GM23248 (cell line): ENCODE data around the gene WDR27. TPM values are rescaled to one million over a fixed set of nuclear protein-coding genes. Genes with fewer than 3 reads are reported as not detected.

ENCODE experiments used
- DNase-seq: peaks from one replicate; pipeline ENCODE4 v3.0.0-alpha.2; 2015
- H2AFZ ChIP-seq: fragments of 200-600 bp; sonication (generic); 2 replicates; pipeline ENCODE4 v1.6.1; 2016; ENCODE audit warnings: antibody characterized with exemption
- H3F3A ChIP-seq: fragments of 200-600 bp; sonication (generic); 2 replicates; pipeline ENCODE4 v1.6.1; 2016; ENCODE audit warnings: mild to moderate bottlenecking, antibody characterized with exemption, mixed run types; ENCODE audit not compliant: insufficient read depth
- H3K27ac ChIP-seq: fragments of 200-600 bp; sonication (generic); 2 replicates; pipeline ENCODE4 v1.5.1; 2016; ENCODE audit warnings: mild to moderate bottlenecking
- H3K27me3 ChIP-seq: fragments of 200-600 bp; sonication (generic); replicated peaks from 2 replicates; pipeline ENCODE4 v1.6.1; 2016; ENCODE audit warnings: mild to moderate bottlenecking; ENCODE audit not compliant: insufficient read depth
- H3K36me3 ChIP-seq: fragments of 200-600 bp; sonication (generic); 2 replicates; pipeline ENCODE4 v1.6.1; 2016; ENCODE audit warnings: low read depth, mild to moderate bottlenecking
- H3K4me1 ChIP-seq: fragments of 200-600 bp; sonication (generic); 2 replicates; pipeline ENCODE4 v1.6.1; 2016; ENCODE audit warnings: mild to moderate bottlenecking; ENCODE audit not compliant: insufficient read depth
- H3K4me2 ChIP-seq: fragments of 200-600 bp; sonication (generic); one replicate; pipeline ENCODE4 v1.6.1; 2016; ENCODE audit warnings: mild to moderate bottlenecking; ENCODE audit not compliant: unreplicated experiment
- H3K4me3 ChIP-seq: fragments of 200-600 bp; sonication (generic); 2 replicates; pipeline ENCODE4 v1.5.1; 2016; ENCODE audit warnings: mild to moderate bottlenecking
- H3K79me2 ChIP-seq: fragments of 200-600 bp; sonication (generic); 2 replicates; pipeline ENCODE4 v1.6.1; 2016; ENCODE audit warnings: mild to moderate bottlenecking; ENCODE audit not compliant: insufficient read depth
- H3K9ac ChIP-seq: fragments of 200-600 bp; sonication (generic); 2 replicates; pipeline ENCODE4 v1.6.1; 2016; ENCODE audit warnings: mild to moderate bottlenecking
- H3K9me2 ChIP-seq: fragments of 200-600 bp; sonication (generic); 2 replicates; pipeline ENCODE4 v1.6.1; 2016; ENCODE audit warnings: mixed run types, mild to moderate bottlenecking, moderate library complexity; ENCODE audit not compliant: insufficient read depth
- H3K9me3 ChIP-seq: fragments of 200-600 bp; sonication (generic); one replicate; pipeline ENCODE4 v1.6.1; 2017; ENCODE audit warnings: low read depth
- H4K20me1 ChIP-seq: fragments of 200-600 bp; sonication (generic); 2 replicates; pipeline ENCODE4 v1.6.0; 2016; ENCODE audit not compliant: insufficient read depth
- EZH2 ChIP-seq: fragments of 200-600 bp; sonication (generic); IDR thresholded peaks from 2 replicates; pipeline ENCODE4 v1.6.1; 2018; ENCODE audit warnings: antibody characterized with exemption, mild to moderate bottlenecking; ENCODE audit not compliant: insufficient read depth, poor library complexity, severe bottlenecking
- EZH2phosphoT487 ChIP-seq: fragments of 200-600 bp; sonication (generic); IDR thresholded peaks from 2 replicates; pipeline ENCODE4 v1.6.1; 2018; ENCODE audit warnings: antibody characterized with exemption, moderate library complexity, mild to moderate bottlenecking, low read depth; ENCODE audit not compliant: insufficient read depth
- WGBS, 2 experiments: methylation state at CpG; one replicate each; pipeline ENCODE4 v1.1.6; 2015 to 2017; ENCODE audit warnings: low lambda C conversion rate in 2 of 2, low coverage in 1 of 2; ENCODE audit errors: missing lambda C conversion rate in 2 of 2; 5-methylcytosine and 5-hydroxymethylcytosine counted together
- in situ Hi-C: fragments of 300-500 bp; cut with MboI; formaldehyde crosslinking; loops from 2 replicates; pipeline ENCODE4 v1.15.0; 2020
- polyA plus RNA-seq: library from polyadenylated mRNA; unstranded; fragments of >200 nt; fragmentation: Nextera tagmentation; extraction: Ambion mirVana; gene quantifications from 2 replicates; pipeline ENCODE4 v1.2.1, GENCODE V29; 2016
- total RNA-seq: library from RNA; depleted of rRNA; stranded (reverse); fragments of >200 nt; shearing (Covaris generic); gene quantifications from 2 replicates; pipeline ENCODE4 v1.2.3, GENCODE V29; 2014

The WDR27 gene
- total and polyA plus RNA-seq, 2 experiments from 2014 or later = 9.2 to 9.3 TPM

DNA sequence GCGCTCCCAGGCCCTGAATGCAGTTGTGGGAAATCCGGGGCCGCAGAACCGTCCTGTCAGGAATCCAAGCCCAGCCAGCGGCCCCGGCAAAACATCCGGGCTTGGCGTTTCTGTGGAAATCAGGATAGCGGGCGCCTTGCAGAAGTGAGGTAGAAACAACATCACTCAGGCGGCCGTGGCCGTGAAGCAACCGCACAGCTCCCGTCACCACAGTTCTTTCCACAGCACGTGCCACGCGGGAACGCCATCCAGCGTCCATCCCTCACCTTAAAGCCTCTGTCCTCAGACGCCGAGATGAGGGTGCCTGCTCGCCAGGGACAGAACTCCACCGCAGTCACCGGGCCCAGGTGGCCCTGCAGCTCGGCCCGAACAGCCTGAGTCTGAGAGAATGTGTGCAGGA is 34.1 kb downstream of the WDR27 start:
- Histone ChIP-seq H3K27ac (no peak overlapping the region), H3K9ac (no peak overlapping the region), H3K4me2 (no peak overlapping the region), H3K36me3 (peaks cover 4% of the 10 kb centered on the region; the same call in 1 of the 2 replicates), H3K9me3 (no peaks in the 10 kb centered on the region), H3K27me3 (no peaks in the 10 kb centered on the region), H3K9me2 (no peaks in the 10 kb centered on the region), H2AFZ (no peak overlapping the region), H4K20me1 (no peaks in the 10 kb centered on the region), H3K79me2 (no peaks in the 10 kb centered on the region), H3F3A (no peaks in the 10 kb centered on the region), H3K4me1 (no peaks in the 10 kb centered on the region), H3K4me3 (no peak overlapping the region)
- TF ChIP-seq EZH2phosphoT487 (no peak), EZH2 (no peak)
- DNase-seq = no peak
- in situ Hi-C loops = no loop called here
- 98 to 99% methylated on average over 25 to 27 of the region's 27 CpGs for WGBS, 2 experiments

DNA sequence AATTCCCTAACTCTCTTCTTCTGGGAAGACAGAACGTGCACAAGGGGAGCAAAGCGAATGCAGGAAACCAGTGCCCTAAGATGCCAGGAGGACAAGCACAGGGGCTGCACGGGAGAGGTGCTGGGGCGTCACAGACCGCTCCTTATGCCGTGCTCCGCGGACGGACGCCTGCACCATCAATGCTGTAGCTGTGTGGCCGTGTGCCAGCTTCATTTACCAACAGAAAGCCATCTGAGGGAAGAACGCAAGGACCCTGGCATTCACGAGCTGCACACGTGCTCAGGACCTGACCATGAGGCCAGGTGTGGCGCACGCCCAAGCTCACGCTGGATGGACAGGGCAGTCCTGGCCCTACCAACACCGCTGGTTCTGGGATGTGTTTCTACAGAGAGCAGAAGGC is 35.4 kb downstream of the WDR27 start:
- H2AFZ ChIP-seq = no peak overlapping the region
- H3K4me3 ChIP-seq = no peak overlapping the region
- H3K27me3 ChIP-seq = no peaks in the 10 kb centered on the region
- no peaks in the 10 kb centered on the region for H3K9me3 ChIP-seq
- H3K9me2 ChIP-seq = no peaks in the 10 kb centered on the region
- H3K4me2 ChIP-seq = no peak overlapping the region
- no peaks in the 10 kb centered on the region for H3K4me1 ChIP-seq
- in situ Hi-C loops = no loop called here
- no peak for DNase-seq
- TF ChIP-seq EZH2phosphoT487 = no peak
- no peak for TF ChIP-seq EZH2
- peaks cover 4% of the 10 kb centered on the region; the same call in 1 of the 2 replicates for H3K36me3 ChIP-seq
- no peaks in the 10 kb centered on the region for H4K20me1 ChIP-seq
- 94% methylated on average over 18 of the region's 18 CpGs for WGBS, 2 experiments
- H3F3A ChIP-seq = no peaks in the 10 kb centered on the region
- H3K9ac ChIP-seq = no peak overlapping the region
- no peaks in the 10 kb centered on the region for H3K79me2 ChIP-seq
- no peak overlapping the region for H3K27ac ChIP-seq

DNA sequence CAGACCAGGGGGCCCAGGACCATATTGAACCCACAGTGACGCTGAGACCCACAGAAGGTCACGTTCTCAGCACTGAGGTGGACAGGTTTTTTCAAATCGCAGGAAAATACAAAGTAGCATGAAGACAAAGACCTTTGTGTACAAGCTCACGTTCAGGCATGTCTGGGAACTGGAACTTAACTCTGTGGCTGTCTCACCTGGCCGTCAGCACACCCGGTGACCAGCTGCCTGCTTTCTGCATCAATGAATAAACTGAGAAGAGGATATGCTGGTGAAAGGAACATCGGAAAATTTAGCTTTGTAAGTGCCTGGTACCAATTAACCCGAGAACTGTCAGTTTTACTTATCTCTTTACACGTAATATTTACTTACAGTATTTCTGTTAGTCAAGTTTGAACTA is 36.5 kb downstream of the WDR27 start:
- no peaks in the 10 kb centered on the region for H3K79me2 ChIP-seq
- WGBS, 2 experiments = 71 to 82% methylated on average over 9 of the region's 9 CpGs
- no peak overlapping the region for H2AFZ ChIP-seq
- no peaks in the 10 kb centered on the region for H3F3A ChIP-seq
- DNase-seq = no peak
- no peak overlapping the region for H3K27ac ChIP-seq
- no peaks in the 10 kb centered on the region for H3K9me3 ChIP-seq
- no peaks in the 10 kb centered on the region for H3K27me3 ChIP-seq
- TF ChIP-seq EZH2 = no peak
- TF ChIP-seq EZH2phosphoT487 = no peak
- peaks cover 4% of the 10 kb centered on the region; the same call in 1 of the 2 replicates for H3K36me3 ChIP-seq
- no peaks in the 10 kb centered on the region for H3K4me1 ChIP-seq
- no peaks in the 10 kb centered on the region for H4K20me1 ChIP-seq
- in situ Hi-C loops = no loop called here
- no peaks in the 10 kb centered on the region for H3K9me2 ChIP-seq
- H3K4me2 ChIP-seq = no peak overlapping the region
- H3K4me3 ChIP-seq = no peak overlapping the region
- H3K9ac ChIP-seq = no peak overlapping the region

DNA sequence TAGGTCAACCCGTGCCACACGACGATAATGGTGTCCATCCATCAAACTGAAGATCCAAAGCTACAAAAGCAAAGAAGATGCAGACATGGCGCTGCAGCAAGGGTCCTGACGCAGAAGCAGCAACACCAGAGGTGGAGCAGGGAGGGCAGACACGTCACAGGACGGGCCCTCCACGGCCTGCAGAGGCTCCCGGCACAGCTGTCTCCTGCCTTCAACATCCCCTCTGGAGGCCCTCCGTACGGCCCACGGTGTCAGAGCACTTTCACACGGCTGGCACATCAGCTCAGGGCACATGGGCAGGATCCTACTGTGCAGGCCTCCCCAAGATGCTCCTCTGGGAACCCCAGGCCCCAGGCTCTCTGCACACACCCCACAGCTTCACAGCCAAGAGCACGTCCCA is 37.6 kb downstream of the WDR27 start:
- Histone ChIP-seq H3K4me1 (no peaks in the 10 kb centered on the region), H4K20me1 (no peaks in the 10 kb centered on the region), H3K27me3 (no peaks in the 10 kb centered on the region), H3K27ac (no peak overlapping the region), H3K4me3 (no peak overlapping the region), H3K9me3 (no peaks in the 10 kb centered on the region), H3F3A (no peaks in the 10 kb centered on the region), H3K79me2 (no peaks in the 10 kb centered on the region), H3K4me2 (no peak overlapping the region), H2AFZ (no peak overlapping the region), H3K9me2 (no peaks in the 10 kb centered on the region), H3K9ac (no peak overlapping the region), H3K36me3 (peaks cover 4% of the 10 kb centered on the region; the same call in 1 of the 2 replicates)
- 96% methylated on average over 14 of the region's 14 CpGs for WGBS, 2 experiments
- no peak for DNase-seq
- TF ChIP-seq EZH2phosphoT487 = no peak
- no peak for TF ChIP-seq EZH2
- in situ Hi-C loops = no loop called here

DNA sequence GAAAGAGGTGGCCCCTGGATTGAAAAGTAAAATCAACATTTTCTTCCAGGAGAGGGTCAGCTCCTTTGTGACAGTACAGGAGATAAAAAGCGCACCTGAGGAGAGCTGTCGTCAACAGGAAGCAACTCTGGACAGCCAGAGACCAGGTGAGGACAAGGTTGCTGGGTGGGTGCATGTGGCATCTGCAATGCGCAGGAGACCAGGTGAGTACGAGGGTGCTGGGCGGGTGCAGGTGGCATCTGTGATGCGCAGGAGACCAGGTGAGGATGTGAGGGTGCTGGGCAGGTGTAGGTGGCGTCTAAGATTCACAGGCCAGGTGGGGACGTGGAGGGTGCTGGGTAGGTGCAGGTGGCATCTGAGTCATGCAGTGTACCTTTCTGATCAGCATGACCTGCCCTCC is 38.4 kb downstream of the WDR27 start:
- Histone ChIP-seq H3K4me3 (no peak overlapping the region), H3K36me3 (peaks cover 4% of the 10 kb centered on the region; the same call in 1 of the 2 replicates), H3F3A (no peaks in the 10 kb centered on the region), H4K20me1 (no peaks in the 10 kb centered on the region), H3K4me1 (no peaks in the 10 kb centered on the region), H3K9ac (no peak overlapping the region), H3K9me3 (no peaks in the 10 kb centered on the region), H2AFZ (no peak overlapping the region), H3K27ac (no peak overlapping the region), H3K79me2 (no peaks in the 10 kb centered on the region), H3K27me3 (no peaks in the 10 kb centered on the region), H3K4me2 (no peak overlapping the region), H3K9me2 (no peaks in the 10 kb centered on the region)
- in situ Hi-C loops = no loop called here
- no peak for TF ChIP-seq EZH2phosphoT487
- TF ChIP-seq EZH2 = no peak
- DNase-seq = no peak
- WGBS, 2 experiments = 96 to 98% methylated on average over 8 of the region's 8 CpGs
